Effector memory CD8-positive, alpha-beta T cell (primary cell): Measurements from ENCODE around the gene NIFK.
"Not testable (repeated sequence)": the region's sequence is repeated elsewhere in the genome, so short reads cannot be mapped to it uniquely, and the experiment has no call there.

Source experiments
- ATAC-seq: fragments of 150-1000 bp; cut with Tn5 transposase; replicated peaks from 2 replicates; pipeline ENCODE4 v1.10.0; 2021; ENCODE audit warnings: mild to moderate bottlenecking, moderate library complexity
- DNase-seq, 3 experiments: peaks; one replicate each; pipeline ENCODE4 v3.0.0; 2021
- H3K27ac Mint-ChIP-seq, 2 donors: one replicate each; pipeline ENCODE4 v1.8.0; 2022; ENCODE audit warnings: mild to moderate bottlenecking in 2 of 2, mixed read lengths in 2 of 2, moderate library complexity in 2 of 2
- H3K27me3 Mint-ChIP-seq, 2 donors: one replicate each; pipeline ENCODE4 v1.8.0; 2022; ENCODE audit warnings: mixed read lengths in 2 of 2
- H3K36me3 Mint-ChIP-seq: one replicate; pipeline ENCODE4 v1.8.0; 2022; ENCODE audit warnings: mild to moderate bottlenecking, moderate library complexity, mixed read lengths; ENCODE audit not compliant: insufficient read depth
- H3K4me1 Mint-ChIP-seq, 2 donors: one replicate each; pipeline ENCODE4 v1.8.0; 2022; ENCODE audit warnings: low read depth in 2 of 2, mixed read lengths in 2 of 2
- H3K4me3 Mint-ChIP-seq, 2 donors: one replicate each; pipeline ENCODE4 v1.8.0; 2022; ENCODE audit warnings: mild to moderate bottlenecking in 2 of 2, mixed read lengths in 2 of 2, moderate library complexity in 2 of 2
- H3K9me3 Mint-ChIP-seq, 2 donors: one replicate each; pipeline ENCODE4 v1.8.0; 2022; ENCODE audit warnings: mixed read lengths in 2 of 2

The NIFK gene

DNA sequence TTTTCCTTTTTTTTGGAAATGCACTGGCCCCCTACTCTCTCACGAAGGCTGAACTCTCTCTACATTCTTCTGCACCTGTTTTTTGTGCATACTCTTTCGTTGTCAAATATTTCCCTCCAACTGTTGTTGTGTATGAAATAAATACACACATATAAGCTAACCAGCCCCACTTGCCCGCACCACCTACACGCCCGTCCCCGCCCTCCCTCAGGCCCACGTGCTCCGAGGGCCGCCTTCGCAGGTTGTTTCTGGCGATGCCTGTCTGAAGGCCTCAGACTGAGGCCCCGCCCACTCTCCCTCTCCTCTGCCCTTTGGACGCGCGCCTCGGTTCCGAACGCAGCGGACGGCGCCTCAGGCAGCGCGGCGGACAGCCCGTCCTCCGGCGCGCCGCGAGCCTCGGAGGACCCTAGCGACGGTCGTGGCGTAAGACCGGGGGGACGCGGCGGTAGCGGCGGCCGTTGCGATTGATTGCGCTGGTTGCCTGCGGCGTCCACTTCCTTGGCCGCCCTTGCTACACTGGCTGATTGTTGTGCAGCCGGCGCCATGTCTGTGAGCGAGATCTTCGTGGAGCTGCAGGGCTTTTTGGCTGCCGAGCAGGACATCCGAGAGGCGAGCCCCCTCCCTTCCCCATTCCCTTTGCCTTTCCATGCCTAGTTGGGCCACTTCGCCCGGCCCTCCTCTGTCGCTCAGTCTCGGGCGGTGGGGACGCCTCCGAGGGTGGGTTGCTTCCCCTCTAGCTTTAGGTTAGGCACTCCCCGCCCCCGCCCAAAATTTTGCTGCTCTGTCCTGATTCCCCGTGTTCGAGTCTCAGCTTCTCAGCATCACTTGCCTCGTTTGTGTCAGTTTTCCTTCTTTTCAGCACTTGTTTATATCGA is 18.8 kb upstream of the NIFK start, which contains the start of gene TSN:
Gene TSN, plus strand, starts transcription at position 415 of the 875 bp plus-strand sequence. Its CDS starts 129 bp downstream, at position 544.
- H3K4me3 Mint-ChIP-seq, result peak within 1 kb of the TSS; percentile 88 to 98
- H3K27ac Mint-ChIP-seq, result peak within 1 kb of the TSS; percentile 88 to 96
- no peaks in the 10 kb centered on the region for H3K27me3 Mint-ChIP-seq
- H3K9me3 Mint-ChIP-seq, result no peaks in the 10 kb centered on the region
- peak; percentile 96 to 97 (median 97) for DNase-seq
- ATAC-seq, result peak; percentile 98
- H3K4me1 Mint-ChIP-seq, result peaks cover 14 to 31% of the 10 kb centered on the region in 2 donors
- H3K36me3 Mint-ChIP-seq, result peaks cover 34% of the 10 kb centered on the region

DNA sequence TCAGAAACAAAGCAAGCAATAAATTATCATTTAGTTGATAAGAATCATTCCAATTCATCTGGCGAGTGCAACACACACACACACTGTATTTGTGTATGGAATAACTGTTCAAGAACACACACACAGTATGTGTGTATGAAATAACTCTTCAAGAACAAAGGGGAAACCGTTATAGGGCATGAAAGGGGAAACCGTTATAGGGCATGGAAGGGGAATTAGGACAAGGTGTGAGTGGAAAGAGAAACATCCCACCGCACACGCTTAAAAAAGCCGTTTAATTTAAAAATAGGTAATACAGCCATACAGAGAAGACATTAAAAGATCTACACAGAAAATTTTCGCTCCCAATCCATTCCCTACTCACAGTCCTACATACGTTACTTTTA is 18.2 kb upstream of the NIFK start:
- no peaks in the 10 kb centered on the region for H3K27me3 Mint-ChIP-seq
- H3K9me3 Mint-ChIP-seq, result no peaks in the 10 kb centered on the region
- ATAC-seq, result no peak
- peak overlapping the region; percentile 88 to 96 for H3K27ac Mint-ChIP-seq
- H3K4me3 Mint-ChIP-seq, result peak overlapping the region; percentile 88 to 98
- DNase-seq, result no peak
- peaks cover 28% of the 10 kb centered on the region for H3K36me3 Mint-ChIP-seq
- peaks cover 14 to 31% of the 10 kb centered on the region in 2 donors for H3K4me1 Mint-ChIP-seq

DNA sequence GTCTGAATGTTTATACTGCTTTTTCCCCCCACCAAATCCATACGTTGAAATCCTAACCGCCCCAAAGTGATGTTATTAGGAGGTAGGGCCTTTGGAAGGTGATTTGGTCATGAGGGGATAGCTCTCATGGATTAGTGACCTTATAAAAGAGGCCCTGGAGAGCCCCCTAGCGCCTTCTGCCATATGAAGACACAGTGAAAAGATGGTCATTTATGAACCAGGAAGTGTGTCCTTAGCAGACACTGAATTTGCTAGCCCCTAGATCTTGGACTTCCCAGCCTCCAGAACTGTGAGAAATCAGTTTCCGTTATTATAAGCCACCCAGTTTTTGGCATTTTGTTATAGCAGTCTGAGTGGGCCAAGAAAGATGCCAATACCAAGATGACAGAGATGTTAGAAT is 11.5 kb upstream of the NIFK start:
- peaks cover 0 to 3% of the 10 kb centered on the region in 2 donors for H3K4me1 Mint-ChIP-seq
- no peaks in the 10 kb centered on the region for H3K9me3 Mint-ChIP-seq
- no peak for DNase-seq
- peak; percentile 39 for ATAC-seq
- H3K36me3 Mint-ChIP-seq, result no peaks in the 10 kb centered on the region
- H3K4me3 Mint-ChIP-seq, result no peak overlapping the region
- H3K27ac Mint-ChIP-seq, result peak overlapping the region in 1 of 2 donors; percentile 3
- peaks cover 0 to 16% of the 10 kb centered on the region in 2 donors for H3K27me3 Mint-ChIP-seq

DNA sequence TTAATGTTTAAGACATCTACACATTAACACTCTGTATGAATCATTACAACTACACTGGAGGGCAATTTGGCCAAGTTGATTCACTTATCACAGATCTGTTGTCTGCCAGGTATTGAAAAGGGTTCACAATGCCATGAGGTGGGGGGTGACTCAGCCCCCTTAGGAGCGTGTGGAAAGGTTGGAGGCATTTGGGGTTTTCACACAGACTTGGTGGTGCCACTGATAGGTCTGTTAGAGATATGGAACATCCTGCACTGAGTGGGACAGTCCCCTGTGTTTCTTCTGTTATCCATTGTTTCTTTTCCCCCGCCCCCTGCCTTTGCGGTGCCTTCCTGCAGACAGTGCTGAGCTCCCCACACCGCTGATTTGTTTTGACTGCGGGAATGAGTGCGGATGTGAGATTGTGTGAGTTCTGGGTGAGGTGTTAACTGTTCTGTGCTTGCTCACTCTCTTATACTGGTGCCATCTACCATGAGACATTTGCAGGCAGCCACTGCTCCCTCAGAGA is 9.4 kb upstream of the NIFK start:
- Mint-ChIP-seq H3K4me1 (peaks cover 0 to 3% of the 10 kb centered on the region in 2 donors), H3K4me3 (peak overlapping the region in 1 of 2 donors; percentile 36), H3K27me3 (peaks cover 0 to 16% of the 10 kb centered on the region in 2 donors), H3K27ac (peak overlapping the region in 1 of 2 donors; percentile 59), H3K9me3 (no peaks in the 10 kb centered on the region), H3K36me3 (no peaks in the 10 kb centered on the region)
- DNase-seq (no peak), ATAC-seq (peak; percentile 72)

DNA sequence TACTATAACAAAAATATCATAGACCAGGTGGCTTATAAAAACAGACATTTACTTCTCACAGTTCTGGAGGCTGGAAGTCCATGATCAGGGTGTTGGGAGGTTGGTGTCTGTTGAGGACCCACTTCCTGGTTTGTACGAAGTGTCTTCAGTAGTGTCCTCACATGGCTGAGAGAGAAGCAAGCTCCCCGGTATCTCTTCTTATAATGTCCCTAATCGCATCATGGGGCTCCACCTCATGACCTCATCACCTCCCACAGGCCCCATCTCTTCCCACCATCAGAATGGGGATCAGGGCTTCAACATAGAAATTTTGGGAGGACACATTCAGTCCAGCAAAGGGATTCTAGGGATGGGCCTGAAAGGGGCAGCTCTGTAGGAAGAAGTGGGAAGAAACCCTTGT is 4.8 kb upstream of the NIFK start:
- no peak overlapping the region for H3K4me3 Mint-ChIP-seq
- H3K4me1 Mint-ChIP-seq, result peaks cover 22 to 23% of the 10 kb centered on the region in 2 donors
- H3K27ac Mint-ChIP-seq, result no peak overlapping the region
- DNase-seq (no peak), ATAC-seq (no peak)
- H3K9me3 Mint-ChIP-seq, result no peaks in the 10 kb centered on the region
- H3K36me3 Mint-ChIP-seq, result peaks cover 13% of the 10 kb centered on the region
- peaks cover 0 to 14% of the 10 kb centered on the region in 2 donors for H3K27me3 Mint-ChIP-seq

DNA sequence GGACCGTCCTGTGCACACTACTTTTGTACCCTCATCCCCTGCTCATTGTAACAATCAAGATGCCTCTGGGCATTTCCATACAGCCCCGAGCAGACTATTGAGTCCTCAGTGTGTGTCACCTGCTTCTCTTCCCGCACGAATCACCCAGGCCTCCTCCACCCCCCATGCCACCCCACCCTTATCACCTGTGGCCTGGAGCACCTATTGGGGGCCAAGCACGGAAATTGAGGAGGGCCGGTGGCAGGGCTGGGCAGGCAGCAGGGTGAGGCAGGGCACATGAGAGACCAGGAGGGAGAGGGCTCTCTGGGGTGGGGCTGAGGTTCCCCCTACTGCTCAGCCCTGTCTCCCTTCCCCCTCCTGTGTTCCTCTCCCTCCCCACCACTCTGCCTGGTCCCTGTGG is 4.3 kb upstream of the NIFK start:
- H3K27me3 Mint-ChIP-seq, result peaks cover 0 to 9% of the 10 kb centered on the region in 2 donors
- peaks cover 18% of the 10 kb centered on the region for H3K36me3 Mint-ChIP-seq
- H3K4me3 Mint-ChIP-seq, result no peak overlapping the region
- H3K4me1 Mint-ChIP-seq, result peaks cover 24 to 28% of the 10 kb centered on the region in 2 donors
- no peak for ATAC-seq
- DNase-seq, result no peak
- no peak overlapping the region for H3K27ac Mint-ChIP-seq
- no peaks in the 10 kb centered on the region for H3K9me3 Mint-ChIP-seq

DNA sequence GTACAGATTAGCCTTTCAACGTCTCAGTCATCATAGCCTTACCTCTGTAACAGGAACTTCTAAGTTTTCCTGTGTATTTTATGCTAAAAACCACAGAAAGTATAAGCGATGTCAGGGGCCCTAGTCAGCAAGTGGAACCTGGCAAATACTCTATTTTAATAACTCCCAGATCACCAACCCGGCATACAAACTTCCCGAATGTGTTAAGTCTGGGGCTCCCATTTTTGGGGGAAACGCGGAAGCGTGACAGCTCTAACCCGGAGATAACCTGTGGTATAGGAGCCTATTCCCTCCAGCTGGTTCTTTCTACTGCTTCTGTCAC is 574 bp downstream of the NIFK start:
- ATAC-seq (no peak), DNase-seq (no peak)
- Mint-ChIP-seq H3K4me1 (peaks cover 38 to 46% of the 10 kb centered on the region in 2 donors), H3K27ac (peak overlapping the region; percentile 95 to 98), H3K36me3 (peaks cover 56% of the 10 kb centered on the region), H3K27me3 (no peaks in the 10 kb centered on the region), H3K4me3 (peak overlapping the region; percentile 97 to 100), H3K9me3 (no peaks in the 10 kb centered on the region)

DNA sequence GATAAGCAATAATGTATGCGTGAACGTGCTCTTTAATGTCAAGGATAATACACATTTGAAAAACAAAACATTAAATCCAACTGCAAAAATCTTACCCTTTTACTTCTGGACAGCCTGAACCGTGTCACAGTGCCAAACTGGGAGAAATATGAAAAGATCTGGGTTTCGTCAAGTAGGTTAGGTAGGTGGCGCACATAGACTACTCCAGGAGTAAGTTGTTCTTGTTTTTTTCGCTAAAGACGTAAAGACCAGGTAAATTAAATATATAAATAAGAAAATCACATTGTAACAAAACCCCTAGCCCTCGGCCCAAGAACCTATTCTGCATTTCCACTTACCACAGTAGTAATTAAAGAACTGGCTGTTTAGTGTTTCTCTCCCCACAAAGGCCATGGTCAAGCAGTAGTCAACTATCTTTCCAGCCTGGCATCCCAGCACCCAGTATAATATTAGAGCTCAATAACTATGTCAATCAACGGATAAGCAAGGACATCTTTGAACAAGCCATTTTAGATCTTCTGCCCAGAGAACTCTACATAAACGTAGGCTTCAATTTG is 1.1 kb downstream of the NIFK start:
- no peaks in the 10 kb centered on the region for H3K27me3 Mint-ChIP-seq
- H3K36me3 Mint-ChIP-seq, result peaks cover 61% of the 10 kb centered on the region
- H3K9me3 Mint-ChIP-seq, result no peaks in the 10 kb centered on the region
- H3K4me3 Mint-ChIP-seq, result peak overlapping the region; percentile 97 to 100
- H3K27ac Mint-ChIP-seq, result peak overlapping the region; percentile 95 to 98
- ATAC-seq (no peak), DNase-seq (no peak)
- peaks cover 38 to 46% of the 10 kb centered on the region in 2 donors for H3K4me1 Mint-ChIP-seq

DNA sequence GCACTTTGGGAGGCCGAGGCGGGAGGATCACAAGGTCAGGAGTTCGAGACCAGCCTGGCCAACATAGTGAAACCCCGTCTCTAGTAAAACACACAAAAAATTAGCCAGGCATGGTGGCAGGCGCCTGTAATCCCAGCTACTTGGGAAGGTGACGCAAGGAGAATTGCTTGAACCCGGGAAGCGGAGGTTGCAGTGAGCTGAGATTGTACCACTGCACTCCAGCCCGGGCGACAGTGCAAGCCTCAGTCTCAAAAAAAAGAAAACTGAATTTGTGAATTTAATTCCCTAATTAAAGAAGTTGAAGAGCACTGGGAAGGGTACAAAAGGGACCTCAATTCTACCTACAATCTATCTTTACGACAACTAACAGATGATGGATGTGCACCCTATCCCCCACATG is 2.1 kb downstream of the NIFK start:
- H3K27me3 Mint-ChIP-seq, H3K27ac Mint-ChIP-seq, DNase-seq, ATAC-seq, H3K9me3 Mint-ChIP-seq, H3K4me3 Mint-ChIP-seq: not testable (repeated sequence)
- H3K4me1 Mint-ChIP-seq, result peaks cover 38 to 46% of the 10 kb centered on the region in 2 donors
- H3K36me3 Mint-ChIP-seq, result peaks cover 72% of the 10 kb centered on the region

DNA sequence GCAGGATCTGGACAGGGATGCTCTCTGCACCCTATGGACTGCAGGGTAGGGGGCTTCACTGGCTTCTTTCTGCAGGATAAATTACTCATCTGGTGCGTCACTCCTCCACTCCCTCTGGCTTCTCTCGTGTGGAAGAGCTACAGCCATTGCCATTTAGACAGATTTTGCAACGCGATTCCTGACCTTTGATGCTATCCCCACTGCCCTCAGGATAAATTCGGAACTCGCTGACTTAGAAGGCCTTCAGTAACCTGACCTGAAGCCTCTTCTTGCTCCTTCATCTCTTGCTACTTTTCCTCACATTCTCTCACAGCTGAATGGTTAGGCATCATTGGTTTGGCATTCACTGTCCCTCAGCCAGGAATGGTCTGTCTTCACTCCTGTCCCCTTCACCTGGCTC is 5.3 kb downstream of the NIFK start:
- ATAC-seq (no peak), DNase-seq (no peak)
- Mint-ChIP-seq H3K36me3 (peaks cover 89% of the 10 kb centered on the region), H3K27me3 (no peaks in the 10 kb centered on the region), H3K27ac (no peak overlapping the region), H3K4me1 (peaks cover 20 to 22% of the 10 kb centered on the region in 2 donors), H3K9me3 (no peaks in the 10 kb centered on the region), H3K4me3 (no peak overlapping the region)

DNA sequence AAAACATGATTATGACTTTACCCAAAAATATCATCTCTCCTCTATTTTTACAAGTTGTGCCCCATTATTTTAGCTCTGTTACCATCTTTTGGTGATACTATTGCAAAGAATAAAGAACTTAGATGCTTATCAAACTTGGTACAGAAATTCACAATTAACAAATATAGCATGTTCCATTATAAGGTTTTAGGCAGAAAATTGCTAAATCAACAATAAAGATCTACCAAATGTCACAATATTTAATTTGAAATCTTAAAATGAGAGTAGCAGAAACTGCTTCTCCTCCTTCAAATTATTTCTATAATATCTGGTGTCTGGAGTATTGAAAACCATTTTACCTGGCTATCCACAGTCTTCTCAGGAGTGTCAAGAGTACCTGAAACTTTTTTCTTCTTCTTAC is 8.7 kb downstream of the NIFK start:
- peaks cover 75% of the 10 kb centered on the region for H3K36me3 Mint-ChIP-seq
- no peak overlapping the region for H3K4me3 Mint-ChIP-seq
- H3K4me1 Mint-ChIP-seq, result peaks cover 5 to 9% of the 10 kb centered on the region in 2 donors
- ATAC-seq, result no peak
- no peak overlapping the region for H3K27ac Mint-ChIP-seq
- no peaks in the 10 kb centered on the region for H3K9me3 Mint-ChIP-seq
- DNase-seq, result no peak
- H3K27me3 Mint-ChIP-seq, result no peaks in the 10 kb centered on the region

DNA sequence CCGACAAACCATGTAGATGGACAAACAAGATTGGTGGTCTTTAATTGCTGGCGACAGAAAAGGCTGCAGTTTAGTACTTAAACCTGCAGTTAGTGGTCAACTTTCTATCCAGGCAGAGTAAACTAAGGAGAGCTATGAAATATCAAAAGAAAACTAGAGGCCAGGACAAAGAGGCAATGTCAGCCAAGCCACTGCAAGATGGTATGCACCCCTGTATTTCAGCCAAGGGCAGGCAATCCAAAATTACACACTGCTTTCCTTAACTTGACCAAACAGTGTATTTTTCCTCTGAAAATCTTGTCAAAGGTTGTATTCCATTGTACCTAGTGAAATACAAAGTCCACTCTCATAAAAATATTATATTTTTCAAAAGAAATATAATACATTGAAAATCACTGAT is 9.3 kb downstream of the NIFK start:
- no peak for ATAC-seq
- peaks cover 5 to 9% of the 10 kb centered on the region in 2 donors for H3K4me1 Mint-ChIP-seq
- no peak for DNase-seq
- no peak overlapping the region for H3K4me3 Mint-ChIP-seq
- peaks cover 69% of the 10 kb centered on the region for H3K36me3 Mint-ChIP-seq
- H3K27ac Mint-ChIP-seq, result no peak overlapping the region
- H3K27me3 Mint-ChIP-seq, result no peaks in the 10 kb centered on the region
- no peaks in the 10 kb centered on the region for H3K9me3 Mint-ChIP-seq

DNA sequence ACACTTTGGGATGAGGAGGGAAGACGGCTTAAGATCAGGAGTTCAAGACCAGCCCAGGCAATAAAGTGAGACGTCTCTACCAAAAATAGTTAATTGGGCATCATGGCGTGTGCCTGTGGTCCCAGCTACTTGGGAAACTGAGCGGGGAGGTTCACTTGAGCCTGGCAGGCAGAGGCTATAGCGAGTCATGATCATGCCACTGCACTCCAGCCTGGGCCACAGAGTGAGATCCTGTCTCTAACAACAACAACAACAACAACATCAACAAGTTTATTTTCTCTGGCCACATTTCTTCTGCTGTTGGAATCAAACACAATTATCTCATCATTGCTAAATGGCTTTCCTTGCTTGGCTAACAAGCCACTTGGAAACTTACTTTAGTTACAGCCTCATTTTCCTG is 13.4 kb downstream of the NIFK start:
- ATAC-seq (no peak), DNase-seq (no peak)
- Mint-ChIP-seq H3K36me3 (peaks cover 29% of the 10 kb centered on the region), H3K4me3 (no peak overlapping the region), H3K27ac (no peak overlapping the region), H3K9me3 (no peaks in the 10 kb centered on the region), H3K4me1 (peaks cover 4 to 5% of the 10 kb centered on the region in 2 donors), H3K27me3 (no peaks in the 10 kb centered on the region)

DNA sequence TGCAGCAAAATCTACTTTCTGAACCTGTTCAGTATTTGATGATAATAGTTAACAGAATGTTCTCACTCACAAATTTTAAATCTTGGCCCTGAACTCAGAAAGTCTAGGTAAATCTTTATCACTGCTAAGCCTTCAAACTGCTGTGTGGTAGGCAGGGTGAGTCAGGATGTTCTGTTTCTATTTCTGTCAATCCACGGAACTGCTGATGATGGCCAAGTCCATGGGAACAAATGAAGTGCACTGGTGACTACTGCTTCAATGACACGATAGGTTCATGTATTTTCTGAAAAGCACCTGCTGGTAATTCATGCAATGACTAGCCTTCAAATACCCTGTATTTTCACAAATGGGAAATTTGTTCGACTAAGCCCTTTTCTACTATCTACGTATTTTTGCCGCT is 14.2 kb downstream of the NIFK start:
- no peak overlapping the region for H3K27ac Mint-ChIP-seq
- H3K27me3 Mint-ChIP-seq, result no peaks in the 10 kb centered on the region
- no peak overlapping the region for H3K4me3 Mint-ChIP-seq
- H3K4me1 Mint-ChIP-seq, result peaks cover 3 to 4% of the 10 kb centered on the region in 2 donors
- DNase-seq (no peak), ATAC-seq (no peak)
- H3K36me3 Mint-ChIP-seq, result peaks cover 21% of the 10 kb centered on the region
- no peaks in the 10 kb centered on the region for H3K9me3 Mint-ChIP-seq
